Measurements from ENCODE around the gene CARD19.
A peak's percentile ranks its signal among the peaks of the same experiment; 100 is the strongest.
"Not testable (repeated sequence)": the region's sequence is repeated elsewhere in the genome, so short reads cannot be mapped to it uniquely, and the experiment has no call there.

CARD19 gene

DNA sequence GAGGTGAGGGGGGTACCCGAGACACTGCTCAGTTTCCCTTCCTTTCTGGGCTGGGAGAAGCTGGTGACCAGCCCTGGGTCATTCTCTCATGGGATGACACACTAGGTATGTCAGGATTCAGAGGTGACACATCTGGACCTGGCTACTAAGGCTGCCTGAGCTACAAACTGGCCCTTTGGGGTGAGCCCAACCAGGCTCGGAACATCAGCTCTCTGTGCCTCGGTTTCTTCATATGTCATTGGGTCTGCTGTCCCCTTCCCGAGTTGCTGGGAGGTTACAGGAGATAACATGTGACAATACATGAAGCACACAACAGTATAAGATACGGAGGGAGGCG lies 11.8 kb downstream of the CARD19 start:
- no peak for DNase-seq

DNA sequence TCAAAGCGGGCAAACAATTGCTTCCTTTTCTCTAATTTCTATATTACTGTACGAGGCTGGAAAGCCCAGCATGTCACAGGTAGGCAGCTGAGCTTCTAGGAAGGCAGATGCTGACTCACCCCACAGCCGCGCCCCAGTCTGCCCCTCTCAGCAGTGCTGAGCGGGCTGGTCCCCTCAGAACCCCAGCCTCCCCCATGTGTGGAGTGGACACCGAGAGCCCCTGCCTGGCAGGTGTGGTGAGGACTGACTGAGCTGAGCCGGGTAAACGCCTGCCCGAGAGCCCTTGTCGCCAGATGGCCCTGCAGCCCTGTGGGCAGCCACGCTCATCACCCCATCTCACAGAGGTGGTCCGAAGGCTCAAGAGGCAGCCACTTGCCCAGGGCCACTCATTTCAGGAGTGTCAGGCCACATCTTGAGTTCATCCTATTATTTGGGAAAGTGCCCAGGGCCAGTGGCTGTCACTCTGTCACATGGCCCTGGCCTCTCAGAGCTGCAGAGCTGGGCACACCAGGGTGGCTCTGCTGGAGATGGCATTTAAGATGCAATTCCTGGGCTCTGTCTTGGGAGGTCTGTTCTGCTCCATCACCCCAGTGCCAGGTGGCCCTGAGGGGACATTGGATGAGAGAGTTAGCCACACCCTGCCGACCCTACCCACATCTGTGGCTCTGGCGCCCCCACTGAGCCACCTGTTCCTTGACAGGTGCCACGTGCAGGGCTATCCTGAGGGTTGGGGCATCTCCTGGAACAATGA lies 12.4 kb downstream of the CARD19 start:
- DNase-seq, result peak; percentile 76

GRCh38 chr9:93110311-93110855 lies 14.4 kb downstream of the CARD19 start:
- no peak for DNase-seq

GRCh38 chr9:93111001-93111370 lies 15.0 kb downstream of the CARD19 start:
- no peak for DNase-seq

GRCh38 chr9:93111371-93112115 lies 15.5 kb downstream of the CARD19 start:
- DNase-seq, result no peak

- no peak for DNase-seq
These were observed 16.3 kb downstream of the CARD19 start for GRCh38 chr9:93112116-93112863.

DNA sequence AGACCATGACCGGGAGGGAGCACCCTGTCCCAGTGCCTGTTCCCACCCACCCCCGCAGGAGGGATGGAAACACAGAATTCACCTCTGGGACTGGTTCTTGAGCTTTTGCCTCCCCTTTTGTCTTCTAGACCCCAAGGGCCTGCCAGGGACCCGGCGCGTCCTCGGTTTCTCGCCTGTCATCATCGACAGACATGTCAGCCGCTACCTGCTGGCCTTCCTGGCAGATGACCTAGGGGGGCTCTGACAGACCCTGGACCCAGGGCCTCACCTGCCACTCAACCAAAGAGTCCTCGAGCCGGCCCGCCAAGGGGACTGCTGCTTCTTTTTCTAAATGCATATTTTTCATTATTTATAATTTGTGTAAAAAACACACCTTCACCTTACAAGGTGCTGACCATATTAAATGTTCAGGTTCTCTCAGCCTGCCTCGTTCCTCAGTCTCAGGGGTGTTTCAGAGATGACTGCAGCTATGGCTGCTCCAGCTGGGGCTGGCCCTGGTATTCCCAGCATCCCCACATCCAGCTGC lies 16.9 kb downstream of the CARD19 start:
- no peak for DNase-seq

DNA sequence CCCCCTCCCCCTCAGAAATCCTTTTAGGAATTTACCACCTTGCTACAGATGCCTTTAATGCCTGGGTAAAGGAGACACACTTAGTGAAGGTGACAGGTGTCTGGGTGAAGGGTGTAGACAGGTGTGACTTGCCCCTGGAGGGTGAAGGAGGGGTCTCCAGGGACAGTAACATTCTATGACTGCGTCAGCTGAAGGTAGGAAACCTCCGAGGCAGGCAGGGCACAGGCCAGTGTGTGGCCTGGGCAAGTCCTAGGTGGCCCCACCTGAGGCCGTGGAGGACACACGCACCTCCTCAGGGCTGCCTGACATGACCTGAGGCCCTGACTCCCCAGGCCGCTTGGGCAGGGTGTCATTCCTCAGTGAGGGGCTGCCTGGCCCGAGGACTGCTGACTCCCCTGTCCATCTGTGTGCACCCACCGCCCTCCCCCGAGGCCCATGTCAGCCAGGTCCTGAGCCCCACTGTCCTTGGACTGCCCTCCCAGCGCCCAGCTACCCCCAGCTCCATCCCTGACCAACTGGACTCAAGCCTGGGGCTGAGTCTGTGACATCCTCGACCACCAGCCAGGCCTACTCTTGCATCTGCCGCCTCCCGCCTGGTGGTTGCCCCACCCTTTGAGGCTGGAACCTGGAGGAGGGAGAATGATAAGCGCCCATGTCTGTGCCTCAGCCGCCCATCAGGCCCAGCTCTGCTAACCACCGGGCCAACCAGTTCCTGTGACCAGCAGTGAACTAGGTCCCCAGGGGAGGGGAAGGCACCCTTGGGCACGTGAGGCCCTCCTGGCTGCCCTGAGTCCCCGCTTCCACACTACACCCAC lies 18.4 kb downstream of the CARD19 start:
- no peak for DNase-seq

- no peak for DNase-seq
These were observed 18.9 kb downstream of the CARD19 start for GRCh38 chr9:93114984-93115335.

DNA sequence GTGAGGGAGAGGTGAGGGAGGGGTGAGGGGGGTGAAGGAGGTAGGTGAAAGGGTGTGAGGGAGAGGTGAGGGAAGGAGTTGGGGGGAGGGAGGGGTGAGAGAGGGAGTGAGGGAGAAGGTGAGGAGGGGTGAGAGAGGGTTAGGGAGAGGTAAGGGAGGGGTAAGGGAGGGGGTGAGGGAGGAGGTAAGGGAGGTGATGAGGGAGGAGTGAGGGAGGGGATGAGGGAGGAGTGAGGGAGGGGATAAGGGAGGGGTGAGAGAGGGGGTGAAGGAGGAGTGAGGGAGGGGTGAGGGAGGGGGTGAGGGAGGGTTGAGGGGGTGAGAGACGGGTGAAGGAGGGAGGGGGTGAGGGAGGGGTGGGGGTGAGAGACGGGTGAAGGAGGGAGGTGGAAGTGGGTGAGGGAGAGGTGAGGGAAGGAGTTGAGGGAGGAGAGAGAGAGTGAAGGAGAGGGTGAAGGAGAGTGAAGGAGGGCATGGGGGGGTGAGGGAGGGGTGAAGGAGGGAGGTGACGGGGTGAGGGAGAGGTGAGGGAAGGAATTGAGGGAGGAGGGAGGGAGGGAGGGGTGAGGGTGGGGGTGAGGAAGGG lies 19.6 kb downstream of the CARD19 start:
- DNase-seq, result no peak

DNA sequence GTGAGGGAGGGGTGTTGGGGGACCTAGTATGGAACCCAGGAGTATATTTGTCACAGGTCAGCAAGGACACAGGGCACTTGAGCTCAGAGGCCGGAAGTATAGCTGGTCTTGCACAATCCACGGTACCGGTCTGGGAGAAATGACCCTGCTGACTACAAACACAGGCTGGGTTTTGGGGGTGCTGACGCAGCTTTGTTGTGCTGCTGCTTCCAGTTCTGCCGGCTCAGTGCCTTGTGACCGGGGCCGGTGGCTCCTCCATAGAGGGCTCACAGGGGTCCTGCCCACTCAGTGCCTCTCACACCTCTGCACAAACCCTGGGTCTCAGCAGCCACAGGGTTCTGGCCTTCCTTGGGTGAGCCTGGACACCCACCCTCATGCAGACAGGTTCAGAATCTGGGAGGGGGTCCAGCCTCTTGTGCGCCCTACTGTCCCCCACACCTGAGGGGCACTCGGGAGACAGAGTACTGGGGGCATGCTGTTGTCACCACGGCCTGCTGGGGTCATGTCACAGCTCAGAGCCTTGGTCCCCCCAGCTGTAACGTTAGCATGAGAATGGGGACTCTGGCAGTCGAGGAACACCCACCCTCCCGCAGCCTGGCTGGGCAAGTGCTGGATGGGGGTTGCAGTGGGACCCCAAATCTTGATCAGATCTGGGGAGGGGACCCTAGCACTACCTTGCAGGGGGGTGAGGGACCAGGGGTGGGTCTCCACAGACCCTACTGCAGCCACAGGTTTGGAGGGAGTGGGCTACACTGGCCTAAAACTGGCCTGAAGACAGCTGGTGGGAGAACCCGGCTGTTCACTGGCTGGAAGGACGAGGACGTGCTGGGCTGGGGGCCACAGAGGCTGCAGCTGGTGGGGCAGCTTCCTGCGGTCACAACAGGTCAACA lies 20.3 kb downstream of the CARD19 start:
- no peak for DNase-seq

- not testable (repeated sequence) for DNase-seq
These were observed 21.5 kb downstream of the CARD19 start for GRCh38 chr9:93117521-93117920.

DNA sequence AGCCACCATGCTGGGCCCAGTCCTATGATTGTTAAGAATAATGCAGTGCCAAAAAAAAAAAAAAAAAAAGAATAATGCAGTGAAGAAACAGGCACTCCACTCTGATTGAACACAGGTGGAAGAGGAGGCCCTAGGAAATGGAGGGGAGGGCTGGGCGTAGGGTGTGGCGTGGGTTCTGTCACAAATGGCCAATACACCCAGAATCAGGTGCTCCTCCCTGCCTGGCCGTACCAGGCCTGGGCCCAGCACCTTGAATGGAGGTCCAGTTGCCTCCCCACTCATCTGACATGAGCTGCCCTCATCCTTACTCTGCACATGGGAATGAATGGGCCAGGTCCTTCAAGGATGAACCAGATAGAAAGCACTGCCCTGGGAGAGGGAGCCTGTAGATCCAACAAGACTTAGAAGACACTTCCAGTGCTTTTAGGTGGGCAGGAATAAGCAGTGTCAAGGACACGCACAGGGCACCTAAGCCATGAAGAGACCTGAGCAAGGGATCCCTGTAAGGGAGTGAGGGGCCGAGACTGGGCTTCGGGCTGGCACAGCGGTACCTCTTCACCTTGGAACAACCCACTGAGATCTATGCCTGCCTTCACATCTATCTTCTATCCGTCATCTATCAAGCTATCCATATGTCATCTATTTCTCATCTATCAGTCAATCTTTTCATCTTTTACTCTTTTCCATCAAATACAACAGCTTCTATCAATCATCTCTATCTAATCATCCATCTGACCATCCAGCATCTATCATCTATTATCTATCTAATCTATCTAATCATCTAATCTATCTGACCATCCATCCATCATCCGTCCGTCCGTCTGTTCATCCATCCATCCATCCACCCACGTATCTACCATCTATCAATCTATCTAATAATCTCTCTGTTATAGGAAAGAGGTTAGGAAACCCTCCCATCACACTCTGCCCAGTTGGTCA lies 22.2 kb downstream of the CARD19 start:
- DNase-seq, result no peak

- no peak for DNase-seq
These were observed 23.1 kb downstream of the CARD19 start for GRCh38 chr9:93118863-93119702.

DNA sequence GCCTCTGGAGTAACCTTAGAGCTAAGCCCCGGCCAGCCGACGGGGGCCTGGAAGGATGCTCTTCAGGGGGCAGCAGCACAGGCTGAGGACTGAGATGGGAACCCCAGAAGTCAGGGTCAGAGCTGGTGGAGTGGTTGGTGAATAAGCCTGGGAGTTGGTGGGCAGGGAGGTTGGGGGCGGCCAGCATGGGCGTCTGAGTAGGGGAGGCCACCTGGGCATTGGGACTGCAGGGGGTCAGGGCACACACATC lies 23.6 kb downstream of the CARD19 start:
- DNase-seq, result no peak

DNA sequence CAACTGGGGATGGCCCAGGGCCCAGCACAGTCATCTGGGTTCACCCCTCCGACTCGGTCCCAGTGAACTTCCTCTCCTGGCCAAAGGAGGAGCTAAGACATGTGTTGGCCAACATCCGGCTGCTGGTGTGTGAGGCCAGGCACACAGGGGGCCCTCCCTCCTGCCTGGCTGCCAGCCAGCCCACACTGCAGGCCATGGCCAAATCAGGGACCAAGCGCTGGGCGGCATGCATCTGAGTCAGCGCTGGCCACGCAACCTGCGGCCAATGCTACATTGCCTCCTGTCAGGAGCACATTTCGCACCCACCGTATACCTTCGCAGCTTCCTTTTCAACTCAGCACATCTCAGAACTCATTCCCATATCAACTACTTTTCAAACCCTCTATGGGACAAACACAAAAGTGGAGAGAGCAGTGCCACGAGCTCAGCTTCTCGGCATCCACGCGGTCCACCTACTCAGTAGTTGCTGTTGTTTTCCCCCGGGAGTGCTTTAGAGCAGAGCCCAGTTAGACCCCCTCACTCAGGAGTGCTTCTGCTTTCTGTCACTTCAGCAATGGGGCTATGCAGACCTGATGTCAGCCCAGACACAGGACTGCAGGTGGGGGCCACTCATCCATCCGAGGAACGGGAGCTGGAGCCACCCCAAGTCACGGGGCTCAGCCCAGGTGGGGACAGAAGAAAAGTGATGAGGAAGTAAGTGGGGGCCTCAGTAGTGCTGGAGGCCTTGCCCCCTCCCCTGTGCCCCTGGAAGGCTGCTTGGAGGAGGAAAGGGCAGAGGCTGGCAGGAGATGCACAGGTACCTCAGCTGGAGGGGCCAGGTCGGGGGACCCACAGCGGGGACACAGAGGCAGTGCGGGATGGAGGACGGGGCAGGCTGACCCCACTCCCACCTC lies 24.2 kb downstream of the CARD19 start:
- DNase-seq, result peak; percentile 72

- no peak for DNase-seq
These were observed 24.9 kb downstream of the CARD19 start for GRCh38 chr9:93120846-93121315.

Data from activated CD8-positive, alpha-beta memory T cell treated with anti-CD3 and anti-CD28 coated beads, Interleukin-2, amount 50 U/mL, for 48 hours (primary cell).